ENCODE measurements around the gene ELL.

DNA sequence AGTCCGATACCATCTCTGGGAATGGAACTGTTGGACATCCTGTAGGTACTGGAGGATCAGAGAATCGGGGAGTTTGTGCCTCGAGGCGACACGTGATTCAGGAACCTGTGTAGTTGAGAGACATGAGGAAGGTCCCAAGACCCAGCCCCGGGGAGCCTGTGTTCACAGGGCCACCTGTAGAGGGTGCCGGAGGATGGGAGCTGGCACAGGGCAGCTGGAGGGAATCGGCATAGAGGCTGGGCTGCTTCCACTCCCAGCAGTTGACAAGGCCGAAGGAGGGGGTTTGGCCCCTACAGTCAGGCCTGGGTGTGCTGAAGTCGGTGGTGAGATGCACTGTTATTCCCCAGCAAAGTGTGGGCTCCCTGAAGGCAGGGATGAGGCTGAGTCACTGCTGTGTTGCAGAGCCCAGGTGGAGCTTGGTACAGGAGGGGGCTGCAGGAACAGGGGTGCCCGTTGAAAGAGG, 81.4 kb downstream of the ELL start:
- TF ChIP-seq FOXP2 (optimal IDR thresholded peaks at IDR 0.05; ENCODE audit: control extremely low read depth, extremely low read length, insufficient read depth) (no peak), POLR2AphosphoS5 (IDR thresholded peaks at IDR 0.05; ENCODE audit: borderline replicate concordance, low read depth, low read length) (no peak)

All from SK-N-MC (cell line).